IMR-90 (cell line): ENCODE data around the gene MYPOP. TPM values are rescaled to one million over a fixed set of nuclear protein-coding genes. Genes with fewer than 3 reads are reported as not detected.

Source experiments
- ATAC-seq: fragments of 200-7000 bp; cut with Tn5 transposase; 2 replicates; pipeline ENCODE4 v1.9.1; 2020; ENCODE audit warnings: low read depth, mild to moderate bottlenecking, moderate library complexity
- BruUV-seq: library from RNA; stranded (reverse); fragments of 400-500 nt; replicated peaks from 2 replicates; lab custom pipeline; 2021; lab: Mats Ljungman, UMichigan
- CTCF ChIA-PET: fragments of 300-600 bp; formaldehyde crosslinking; extraction: SDS; loops from one replicate; lab custom pipeline; 2021; ENCODE audit warnings: antibody characterized with exemption; lab: Yijun Ruan, JAX
- POLR2A ChIA-PET: fragments of 300-600 bp; sonication (Branson Sonifier 250); formaldehyde crosslinking; loops from one replicate; lab custom pipeline; 2022; ENCODE audit warnings: antibody characterized with exemption; ENCODE audit not compliant: unreplicated experiment; lab: Charles Lee
- DNase-seq: peaks from one replicate; pipeline ENCODE4 v3.0.0; 2013
- H2AFZ ChIP-seq: replicated peaks from 2 replicates; pipeline ENCODE3; 2013; ENCODE audit warnings: low read length, mild to moderate bottlenecking; ENCODE audit not compliant: poor library complexity
- H2AK5ac ChIP-seq: 2 replicates; pipeline ENCODE4 v1.6.1; 2013; ENCODE audit warnings: low read depth, low read length, inconsistent platforms
- H2AK9ac ChIP-seq: replicated peaks from 2 replicates; pipeline ENCODE3; 2013; ENCODE audit warnings: mild to moderate bottlenecking, low read depth, low read length, moderate library complexity; ENCODE audit not compliant: poor library complexity
- H2BK120ac ChIP-seq: 2 replicates; pipeline ENCODE4 v1.6.1; 2013; ENCODE audit warnings: low read depth, low read length, inconsistent platforms
- H2BK15ac ChIP-seq: 3 replicates; pipeline ENCODE4 v1.6.1; 2013; ENCODE audit warnings: low read depth, low read length, inconsistent platforms
- H2BK20ac ChIP-seq: 2 replicates; pipeline ENCODE4 v1.6.1; 2013; ENCODE audit warnings: low read depth, mild to moderate bottlenecking, inconsistent platforms, low read length, moderate library complexity
- H2BK5ac ChIP-seq: 2 replicates; pipeline ENCODE4 v1.6.1; 2013; ENCODE audit warnings: mild to moderate bottlenecking, low read depth, low read length, inconsistent platforms; ENCODE audit not compliant: poor library complexity, severe bottlenecking
- H3K14ac ChIP-seq: replicated peaks from 2 replicates; pipeline ENCODE4 v1.6.1; 2013; ENCODE audit warnings: low read depth, low read length, inconsistent platforms
- H3K18ac ChIP-seq: 2 replicates; pipeline ENCODE4 v1.6.1; 2013; ENCODE audit warnings: low read depth, low read length, control low read depth
- H3K23ac ChIP-seq: 2 replicates; pipeline ENCODE4 v1.6.1; 2013; ENCODE audit warnings: low read depth, low read length, inconsistent platforms
- H3K27ac ChIP-seq: 2 replicates; pipeline ENCODE4 v1.5.1; 2013; ENCODE audit warnings: mild to moderate bottlenecking, control low read depth, low read length; ENCODE audit not compliant: insufficient read depth
- H3K27me3 ChIP-seq: 2 replicates; pipeline ENCODE4 v1.6.1; 2013; ENCODE audit warnings: low read length; ENCODE audit not compliant: control insufficient read depth, insufficient read depth
- H3K36me3 ChIP-seq: 2 replicates; pipeline ENCODE4 v1.6.1; 2013; ENCODE audit warnings: low read length, mixed read lengths; ENCODE audit not compliant: control insufficient read depth, insufficient read depth
- H3K4ac ChIP-seq: 2 replicates; pipeline ENCODE4 v1.6.1; 2013; ENCODE audit warnings: low read depth, low read length, inconsistent platforms
- H3K4me1 ChIP-seq: 2 replicates; pipeline ENCODE4 v1.6.1; 2013; ENCODE audit warnings: low read length, mixed read lengths; ENCODE audit not compliant: control insufficient read depth, insufficient read depth
- H3K4me2 ChIP-seq: 2 replicates; pipeline ENCODE4 v1.6.1; 2013; ENCODE audit warnings: low read depth, mild to moderate bottlenecking, control low read depth, low read length, moderate library complexity
- H3K4me3 ChIP-seq: 2 replicates; pipeline ENCODE4 v1.5.1; 2013; ENCODE audit warnings: low read depth, mild to moderate bottlenecking, control low read depth, low read length, moderate library complexity; ENCODE audit not compliant: insufficient read depth
- H3K56ac ChIP-seq: 2 replicates; pipeline ENCODE4 v1.6.1; 2013; ENCODE audit warnings: low read length, inconsistent platforms; ENCODE audit not compliant: insufficient read depth; ENCODE audit errors: extremely low read depth
- H3K79me1 ChIP-seq, 2 experiments: 2 replicates each; pipeline ENCODE4 v1.6.1; 2013; ENCODE audit warnings: low read length in 2 of 2, inconsistent platforms in 1 of 2, low read depth in 1 of 2
- H3K9ac ChIP-seq: 2 replicates; pipeline ENCODE4 v1.6.1; 2013; ENCODE audit warnings: low read depth, low read length, control low read depth
- H3K9me1 ChIP-seq: 2 replicates; pipeline ENCODE4 v1.6.1; 2013; ENCODE audit warnings: low read length, inconsistent platforms; ENCODE audit not compliant: insufficient read depth
- H3K9me3 ChIP-seq: 2 replicates; pipeline ENCODE4 v1.6.1; 2013; ENCODE audit warnings: low read length; ENCODE audit not compliant: control insufficient read depth, insufficient read depth
- H4K20me1 ChIP-seq: 2 replicates; pipeline ENCODE4 v1.6.1; 2013; ENCODE audit warnings: low read length, inconsistent platforms; ENCODE audit not compliant: insufficient read depth
- H4K5ac ChIP-seq: 2 replicates; pipeline ENCODE4 v1.6.1; 2013; ENCODE audit warnings: mild to moderate bottlenecking, low read depth, low read length, control low read depth
- H4K8ac ChIP-seq, 2 experiments: 2 replicates each; pipeline ENCODE4 v1.6.1; 2013; ENCODE audit warnings: low read depth in 2 of 2, low read length in 2 of 2, control low read depth in 1 of 2, inconsistent platforms in 1 of 2
- H4K91ac ChIP-seq: 2 replicates; pipeline ENCODE4 v1.6.1; 2013; ENCODE audit warnings: low read depth, low read length, inconsistent platforms; ENCODE audit not compliant: insufficient read depth
- CEBPB ChIP-seq: IDR thresholded peaks from 2 replicates; pipeline ENCODE4 v1.6.1; 2012; ENCODE audit warnings: low read depth, low read length, improper control_type of control experiment
- MXI1 ChIP-seq: IDR thresholded peaks from 2 replicates; pipeline ENCODE4 v1.6.1; 2012; ENCODE audit warnings: low read depth, mild to moderate bottlenecking, low read length, moderate library complexity, borderline replicate concordance
- RAD21 ChIP-seq: IDR thresholded peaks from 2 replicates; pipeline ENCODE4 v1.6.1; 2012; ENCODE audit warnings: low read length, improper control_type of control experiment
- RFX5 ChIP-seq: IDR thresholded peaks from 2 replicates; pipeline ENCODE4 v1.8.0; 2012; ENCODE audit warnings: low read depth, mild to moderate bottlenecking, low read length, moderate library complexity
- SMC3 ChIP-seq: fragments of 150-350 bp; IDR thresholded peaks from 2 replicates; pipeline ENCODE4 v1.6.1; 2016; ENCODE audit warnings: low read depth, mild to moderate bottlenecking, antibody characterized with exemption, low read length, moderate library complexity
- WGBS, 2 experiments: methylation state at CpG; one replicate each; pipeline versions ENCODE4 v1.1.5 to v1.1.7; 2013; ENCODE audit warnings: missing lambda C conversion rate in 2 of 2; ENCODE audit not compliant: insufficient read length in 1 of 2; ENCODE audit errors: extremely low coverage in 2 of 2; 5-methylcytosine and 5-hydroxymethylcytosine counted together
- dilution Hi-C: fragments of 300-500 bp; cut with HindIII; formaldehyde crosslinking; loops from one replicate; pipeline ENCODE4 v1.14.3; 2018; ENCODE audit warnings: low sequenced_read_pairs; ENCODE audit not compliant: unreplicated experiment
- in situ Hi-C: fragments of 300-500 bp; cut with MboI; formaldehyde crosslinking; loops from 3 replicates; pipeline ENCODE4 v1.14.3; 2019; ENCODE audit warnings: low sequenced_read_pairs, inconsistent platforms, mixed read lengths
- intact Hi-C: fragments of 100-400 bp; cut with micrococcal nuclease; formaldehyde crosslinking; loops from 2 replicates; pipeline ENCODE4 v1.10.0; 2022
- polyA plus RNA-seq, 3 experiments: library from polyadenylated mRNA; depleted of rRNA; stranded (reverse); fragments of >200 nt; gene quantifications; 2 replicates each; pipeline ENCODE4 v1.2.3, GENCODE V29; 2012; ENCODE audit warnings: low replicate concordance in 1 of 3
- total RNA-seq: library from RNA; depleted of rRNA; stranded (reverse); fragments of >200 nt; gene quantifications from 2 replicates; pipeline ENCODE4 v1.2.3, GENCODE V29; 2012
- TF ChIP-seq, protein P1 (sequence below): fragments of 150-350 bp; IDR thresholded peaks from 2 replicates; pipeline ENCODE4 v1.6.1; 2016; ENCODE audit warnings: low read depth, mild to moderate bottlenecking, low read length, moderate library complexity, borderline replicate concordance

MYPOP gene
- total and polyA plus RNA-seq, 2 of the 4 experiments (the other 2 are of a cell fraction): 0.36 to 2.8 TPM

DNA sequence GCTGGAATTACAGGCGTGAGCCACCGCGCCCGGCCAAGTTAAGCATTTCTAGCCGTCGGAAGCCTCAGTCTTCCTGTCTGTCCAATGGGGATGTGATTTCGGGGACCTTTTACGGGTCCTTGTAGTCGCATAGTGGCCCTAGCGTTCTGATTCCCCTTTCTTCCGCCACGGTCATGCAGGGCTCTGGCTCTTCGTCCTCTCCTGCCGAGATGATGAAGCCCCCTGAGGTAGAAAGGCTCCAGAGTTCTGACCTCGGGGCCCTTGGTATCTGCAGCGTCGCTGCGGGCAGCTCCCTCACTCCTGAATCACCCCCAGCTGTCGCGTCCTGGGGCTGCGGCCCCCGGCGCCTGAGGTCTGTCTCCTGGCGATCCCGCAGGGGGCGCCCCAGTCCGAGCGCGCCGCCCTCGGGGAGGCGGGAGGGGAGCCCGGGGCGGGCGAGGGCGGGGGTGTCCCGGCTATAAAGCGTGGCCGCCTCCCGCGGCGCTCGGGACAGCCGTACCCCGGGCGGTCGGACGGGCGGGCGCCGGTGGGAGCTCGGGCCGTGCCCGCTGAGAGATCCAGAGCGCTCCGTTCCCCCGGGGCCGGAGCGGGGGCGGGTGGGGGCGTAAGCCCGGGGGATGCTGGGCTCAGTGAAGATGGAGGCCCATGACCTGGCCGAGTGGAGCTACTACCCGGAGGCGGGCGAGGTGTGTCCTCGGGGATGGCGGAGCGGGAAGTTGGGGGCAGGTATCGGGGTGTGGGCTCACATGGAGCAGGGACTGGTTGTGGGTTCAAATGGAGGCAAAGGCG, 38.4 kb downstream of the MYPOP start, which contains the start of gene FOXA3 (continued):
- TF ChIP-seq RFX5 (no peak), CEBPB (no peak)

DNA sequence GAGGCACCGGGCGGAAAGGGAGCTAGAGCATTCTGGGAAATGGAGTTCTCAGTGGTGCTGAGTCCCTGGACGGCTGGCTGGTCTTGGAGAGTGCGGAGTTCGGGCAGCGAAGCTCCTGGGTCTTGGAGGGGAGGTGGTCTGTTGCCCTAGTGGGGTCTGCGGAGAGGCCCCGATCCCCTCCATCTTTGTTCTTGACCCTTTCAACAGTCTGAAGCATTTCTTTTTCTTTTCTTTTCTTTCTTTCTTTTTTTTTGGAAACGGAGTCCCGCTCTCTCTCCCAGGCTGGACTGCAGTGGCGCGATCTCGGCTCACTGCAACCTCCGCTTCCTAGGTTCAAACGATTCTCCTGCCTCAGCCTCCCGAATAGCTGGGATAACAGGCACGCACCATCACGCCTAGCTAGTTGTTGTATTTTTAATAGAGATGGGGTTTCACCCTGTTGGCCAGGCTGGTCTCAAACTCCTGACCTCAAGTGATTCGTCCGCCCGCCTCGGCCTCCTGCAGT, 39.0 kb downstream of the MYPOP start:
- Histone ChIP-seq H4K5ac (no peak overlapping the region), H3K4me1 (no peaks in the 10 kb centered on the region), H3K23ac (no peak overlapping the region; the same call in 1 of the 2 replicates), H3K4me2 (peak overlapping the region; percentile 78), H3K9ac (no peak overlapping the region), H3K14ac (no peak overlapping the region), H3K4me3 (peak overlapping the region; percentile 30), H3K27me3 (peaks cover 40% of the 10 kb centered on the region), H3K36me3 (peaks cover 9% of the 10 kb centered on the region; the same call in 1 of the 2 replicates), H2AFZ (peak overlapping the region; percentile 96), H3K9me1 (no peaks in the 10 kb centered on the region), H3K27ac (no peak overlapping the region), H2BK20ac (no peak overlapping the region), H2BK15ac (no peak overlapping the region), H2BK120ac (no peak overlapping the region), H4K8ac (peak overlapping the region in 1 of 2 experiments; percentile 82; a peak in 1 of 4 replicates), H2AK5ac (no peak overlapping the region), H3K56ac (no peak overlapping the region), H3K18ac (no peak overlapping the region), H3K79me1 (peaks cover 12 to 27% of the 10 kb centered on the region in 2 experiments; a peak in 3 of 4 replicates), H4K91ac (no peak overlapping the region), H2AK9ac (peak overlapping the region; percentile 99), H3K9me3 (peaks cover 2% of the 10 kb centered on the region; the same call in 1 of the 2 replicates), H4K20me1 (peaks cover 17% of the 10 kb centered on the region), H3K4ac (no peak overlapping the region), H2BK5ac (no peak overlapping the region)
- dilution Hi-C loops: no loop called here
- BruUV-seq: no TSS peak
- in situ Hi-C loops: no loop called here
- TF ChIP-seq SMC3: no peak
- TF ChIP-seq RAD21: no peak
- TF ChIP-seq, protein P1, sequence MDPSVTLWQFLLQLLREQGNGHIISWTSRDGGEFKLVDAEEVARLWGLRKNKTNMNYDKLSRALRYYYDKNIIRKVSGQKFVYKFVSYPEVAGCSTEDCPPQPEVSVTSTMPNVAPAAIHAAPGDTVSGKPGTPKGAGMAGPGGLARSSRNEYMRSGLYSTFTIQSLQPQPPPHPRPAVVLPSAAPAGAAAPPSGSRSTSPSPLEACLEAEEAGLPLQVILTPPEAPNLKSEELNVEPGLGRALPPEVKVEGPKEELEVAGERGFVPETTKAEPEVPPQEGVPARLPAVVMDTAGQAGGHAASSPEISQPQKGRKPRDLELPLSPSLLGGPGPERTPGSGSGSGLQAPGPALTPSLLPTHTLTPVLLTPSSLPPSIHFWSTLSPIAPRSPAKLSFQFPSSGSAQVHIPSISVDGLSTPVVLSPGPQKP: no peak
- TF ChIP-seq MXI1: no peak
- POLR2A ChIA-PET: no interaction called here
- no peak for ATAC-seq
- CTCF ChIA-PET: interaction anchor here (0.6 to 1.0 kb wide), 3 partner anchors 33 to 153 kb away, joined by 3 to 4 read pairs (median 3); no protein-coding TSS in a partner anchor
- WGBS, 2 experiments: 16% methylated on average over 4 of the region's 22 CpGs; no CpG with 5 or more reads in 1 of the 2 experiments
- no peak for DNase-seq
- intact Hi-C loops: loop anchor here (2.0 kb wide), 1 partner anchor 23 kb away; the partner anchor contains the start of gene IRF2BP1
